Endodermal cell (in vitro differentiated cells): ENCODE data around the gene UBXN1. TPM values are rescaled to one million over a fixed set of nuclear protein-coding genes. Genes with fewer than 3 reads are reported as not detected.

ENCODE experiments used
- DNase-seq: peaks from one replicate; pipeline ENCODE4 v3.0.0-alpha.2; 2017
- H3K27ac ChIP-seq: 2 replicates; pipeline ENCODE4 v1.5.1; 2013; ENCODE audit warnings: mild to moderate bottlenecking, low read depth, low read length, moderate library complexity
- H3K27me3 ChIP-seq: 2 replicates; pipeline ENCODE4 v1.6.1; 2013; ENCODE audit warnings: mild to moderate bottlenecking, low read length, moderate library complexity; ENCODE audit not compliant: insufficient read depth, control insufficient read depth, poor library complexity, severe bottlenecking
- H3K36me3 ChIP-seq: 2 replicates; pipeline ENCODE4 v1.7.0; 2013; ENCODE audit warnings: mild to moderate bottlenecking, low read length, moderate library complexity; ENCODE audit not compliant: control insufficient read depth, insufficient read depth
- H3K4me1 ChIP-seq: one replicate; pipeline ENCODE4 v1.7.0; 2013; ENCODE audit warnings: low read length; ENCODE audit not compliant: control insufficient read depth, insufficient read depth
- H3K4me3 ChIP-seq: 2 replicates; pipeline ENCODE4 v1.5.1; 2013; ENCODE audit warnings: mild to moderate bottlenecking, low read length, moderate library complexity
- H3K9ac ChIP-seq: 2 replicates; pipeline ENCODE4 v1.6.1; 2013; ENCODE audit warnings: mild to moderate bottlenecking, low read length, moderate library complexity; ENCODE audit not compliant: poor library complexity, severe bottlenecking; ENCODE audit errors: extremely low read depth
- H3K9me3 ChIP-seq: 2 replicates; pipeline ENCODE4 v1.6.1; 2013; ENCODE audit warnings: mild to moderate bottlenecking, low read length, moderate library complexity; ENCODE audit not compliant: control insufficient read depth
- H3K27ac Mint-ChIP-seq: 2 replicates; pipeline ENCODE4 v1.8.0; 2020; ENCODE audit warnings: mixed read lengths
- H3K27me3 Mint-ChIP-seq: 2 replicates; pipeline ENCODE4 v1.8.0; 2021; ENCODE audit warnings: mild to moderate bottlenecking, mixed read lengths; ENCODE audit not compliant: insufficient read depth
- H3K36me3 Mint-ChIP-seq: 2 replicates; pipeline ENCODE4 v1.8.0; 2020; ENCODE audit warnings: low read depth, mixed read lengths
- H3K4me1 Mint-ChIP-seq: 2 replicates; pipeline ENCODE4 v1.8.0; 2020; ENCODE audit warnings: mixed read lengths
- H3K4me3 Mint-ChIP-seq: 2 replicates; pipeline ENCODE4 v1.8.0; 2020; ENCODE audit warnings: mild to moderate bottlenecking, moderate library complexity, mixed read lengths
- H3K9me3 Mint-ChIP-seq: 2 replicates; pipeline ENCODE4 v1.8.0; 2020; ENCODE audit warnings: mild to moderate bottlenecking, mixed read lengths
- WGBS, 2 experiments: methylation state at CpG; one replicate each; pipeline versions ENCODE4 v1.1.5 to v1.1.7; 2013; ENCODE audit warnings: missing lambda C conversion rate in 2 of 2, mixed read lengths in 1 of 2; ENCODE audit not compliant: insufficient coverage in 1 of 2, insufficient read length in 1 of 2; 5-methylcytosine and 5-hydroxymethylcytosine counted together
- total RNA-seq, 2 donors: library from RNA; stranded (reverse); fragmentation: NEBNext Ultra II Directional in 1 of 2; extraction: Animal tissue kit (Norgen Biotek cat#: 25700) in 1 of 2; gene quantifications; 2 replicates in 1 of 2; 3 replicates in 1 of 2; pipeline ENCODE4 v1.2.1, GENCODE V29; 2021
- TF ChIP-seq, protein P1 (sequence below): fragments of 200-600 bp; sonication (generic); conservative IDR thresholded peaks from 2 replicates; pipeline ENCODE4 v1.5.0; 2021; ENCODE audit warnings: antibody characterized with exemption, mild to moderate bottlenecking

UBXN1 gene
- total RNA-seq, 2 donors from 2014 or later = 89.3 to 96.6 TPM

DNA sequence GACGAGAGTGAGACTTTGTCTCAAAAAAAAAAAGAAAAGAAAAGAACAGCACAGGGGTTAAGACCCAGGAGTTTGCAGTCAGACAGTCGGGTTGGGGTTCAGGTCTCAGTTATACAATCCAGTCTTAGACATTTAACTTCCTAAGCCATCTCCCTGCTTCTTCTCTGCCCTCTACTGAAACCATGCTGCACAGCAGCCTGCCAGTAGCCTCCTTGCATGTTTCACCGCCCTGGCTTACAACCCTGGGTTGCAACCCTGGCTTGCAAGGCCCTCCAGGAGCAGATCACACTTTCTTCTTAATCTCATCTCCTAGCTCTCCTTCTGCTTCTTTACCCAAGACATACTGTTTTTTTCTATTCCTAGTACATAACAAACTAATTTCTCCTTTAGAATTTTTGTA lies 51.2 kb downstream of the UBXN1 start:
- Mint-ChIP-seq H3K4me1 (no peaks in the 10 kb centered on the region), H3K36me3 (peaks cover 81% of the 10 kb centered on the region), H3K27me3 (no peaks in the 10 kb centered on the region), H3K9me3 (no peaks in the 10 kb centered on the region), H3K27ac (peak overlapping the region; percentile 57), H3K4me3 (no peak overlapping the region)
- peaks cover 84% of the 10 kb centered on the region for H3K36me3 ChIP-seq
- TF ChIP-seq, protein P1, sequence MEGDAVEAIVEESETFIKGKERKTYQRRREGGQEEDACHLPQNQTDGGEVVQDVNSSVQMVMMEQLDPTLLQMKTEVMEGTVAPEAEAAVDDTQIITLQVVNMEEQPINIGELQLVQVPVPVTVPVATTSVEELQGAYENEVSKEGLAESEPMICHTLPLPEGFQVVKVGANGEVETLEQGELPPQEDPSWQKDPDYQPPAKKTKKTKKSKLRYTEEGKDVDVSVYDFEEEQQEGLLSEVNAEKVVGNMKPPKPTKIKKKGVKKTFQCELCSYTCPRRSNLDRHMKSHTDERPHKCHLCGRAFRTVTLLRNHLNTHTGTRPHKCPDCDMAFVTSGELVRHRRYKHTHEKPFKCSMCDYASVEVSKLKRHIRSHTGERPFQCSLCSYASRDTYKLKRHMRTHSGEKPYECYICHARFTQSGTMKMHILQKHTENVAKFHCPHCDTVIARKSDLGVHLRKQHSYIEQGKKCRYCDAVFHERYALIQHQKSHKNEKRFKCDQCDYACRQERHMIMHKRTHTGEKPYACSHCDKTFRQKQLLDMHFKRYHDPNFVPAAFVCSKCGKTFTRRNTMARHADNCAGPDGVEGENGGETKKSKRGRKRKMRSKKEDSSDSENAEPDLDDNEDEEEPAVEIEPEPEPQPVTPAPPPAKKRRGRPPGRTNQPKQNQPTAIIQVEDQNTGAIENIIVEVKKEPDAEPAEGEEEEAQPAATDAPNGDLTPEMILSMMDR = no peak
- H3K9me3 ChIP-seq = no peaks in the 10 kb centered on the region
- no peak overlapping the region for H3K9ac ChIP-seq
- 93 to 95% methylated on average over 2 to 3 of the region's 3 CpGs for WGBS, 2 experiments
- no peak overlapping the region for H3K4me3 ChIP-seq
- no peaks in the 10 kb centered on the region for H3K4me1 ChIP-seq
- DNase-seq = no peak
- H3K27me3 ChIP-seq = no peaks in the 10 kb centered on the region
- H3K27ac ChIP-seq = no peak overlapping the region

Other genes with a start within 250 kb of the UBXN1 start
- 100 to 1,000 TPM; 109 to 165 TPM for gene AHNAK, start 132.3 kb downstream of the UBXN1 start, total RNA-seq
- 1,000 to 10,000 TPM; 1,705 to 1,818 TPM for gene EEF1G, start 105.2 kb downstream of the UBXN1 start, total RNA-seq
- 10 to 100 TPM; 16.0 to 33.5 TPM for gene TUT1, start 87.5 kb downstream of the UBXN1 start, total RNA-seq
- gene MTA2, start 77.2 kb downstream of the UBXN1 start, total RNA-seq = 100 to 1,000 TPM; 131 to 155 TPM
- gene EML3, start 66.3 kb downstream of the UBXN1 start, total RNA-seq = 10 to 100 TPM; 51.5 to 57.7 TPM
- gene ROM1, start 65.8 kb downstream of the UBXN1 start, total RNA-seq = 1 to 10 TPM in 1 of 2 donors, under 1 TPM in 1; 0.71 to 1.3 TPM
- 10 to 100 TPM; 38.6 to 53.9 TPM for gene B3GAT3, start 57.1 kb downstream of the UBXN1 start, total RNA-seq
- gene GANAB, start 32.5 kb downstream of the UBXN1 start, total RNA-seq = 100 to 1,000 TPM; 377 to 402 TPM
- 10 to 100 TPM; 19.0 to 21.6 TPM for gene INTS5, start 25.8 kb downstream of the UBXN1 start, total RNA-seq
- gene C11orf98, start 13.9 kb downstream of the UBXN1 start, total RNA-seq = 100 to 1,000 TPM; 125 to 140 TPM
- 10 to 100 TPM; 29.9 to 39.4 TPM for gene CSKMT, start 13.8 kb downstream of the UBXN1 start, total RNA-seq
- gene UQCC3, start 7.4 kb downstream of the UBXN1 start, total RNA-seq = 10 to 100 TPM in 1 of 2 donors, 1 to 10 TPM in 1; 9.2 to 11.1 TPM
- 10 to 100 TPM in 1 of 2 donors, 1 to 10 TPM in 1; 7.5 to 14.1 TPM for gene LBHD1, start 6.8 kb downstream of the UBXN1 start, total RNA-seq
- gene LRRN4CL, start 10.5 kb upstream of the UBXN1 start, total RNA-seq = under 1 TPM; 0.55 to 0.99 TPM
- 10 to 100 TPM; 68.6 to 77.2 TPM for gene BSCL2, start 28.4 kb upstream of the UBXN1 start, total RNA-seq
- gene GNG3, start 28.6 kb upstream of the UBXN1 start, total RNA-seq = 1 to 10 TPM in 1 of 2 donors, under 1 TPM in 1; 0.40 to 1.7 TPM
- gene HNRNPUL2, start 48.4 kb upstream of the UBXN1 start, total RNA-seq = 10 to 100 TPM; 48.1 to 49.8 TPM
- 10 to 100 TPM; 40.0 to 55.4 TPM for gene TTC9C, start 49.4 kb upstream of the UBXN1 start, total RNA-seq
- gene ZBTB3, start 75.1 kb upstream of the UBXN1 start, total RNA-seq = 10 to 100 TPM; 16.9 to 33.8 TPM
- gene POLR2G, start 82.5 kb upstream of the UBXN1 start, total RNA-seq = 100 to 1,000 TPM; 107 to 137 TPM
- gene TAF6L, start 92.3 kb upstream of the UBXN1 start, total RNA-seq = 10 to 100 TPM; 37.4 to 41.7 TPM
- gene TMEM179B, start 108.3 kb upstream of the UBXN1 start, total RNA-seq = 10 to 100 TPM; 31.0 TPM
- 10 to 100 TPM; 18.4 to 21.0 TPM for gene TMEM223, start 112.9 kb upstream of the UBXN1 start, total RNA-seq
- 10 to 100 TPM; 45.8 to 61.4 TPM for gene NXF1, start 126.4 kb upstream of the UBXN1 start, total RNA-seq
- 10 to 100 TPM; 36.9 to 37.3 TPM for gene STX5, start 153.0 kb upstream of the UBXN1 start, total RNA-seq
- gene TEX54, start 153.8 kb upstream of the UBXN1 start, total RNA-seq = not detected
- 10 to 100 TPM; 44.6 to 48.1 TPM for gene WDR74, start 160.5 kb upstream of the UBXN1 start, total RNA-seq
- gene SLC3A2, start 201.8 kb upstream of the UBXN1 start, total RNA-seq = 100 to 1,000 TPM; 438 to 488 TPM
- gene CHRM1, start 242.3 kb upstream of the UBXN1 start, total RNA-seq = not detected